A673 (cell line): ENCODE data around the gene SLC30A4.

ENCODE experiments used
- CTCF ChIP-seq: fragments of 300-800, 200-600 bp; sonication (generic); conservative IDR thresholded peaks from 2 replicates; pipeline ENCODE4 v1.5.1; 2017; ENCODE audit warnings: low read depth, mild to moderate bottlenecking, antibody characterized with exemption, low read length, moderate library complexity, mixed read lengths
- EZH2 ChIP-seq: fragments of 200-600 bp; sonication (generic); IDR thresholded peaks from 2 replicates; pipeline ENCODE4 v1.6.1; 2017; ENCODE audit warnings: borderline replicate concordance, low read depth, mild to moderate bottlenecking, mixed read lengths, antibody characterized with exemption, low read length; ENCODE audit not compliant: poor library complexity, severe bottlenecking

- no peak for TF ChIP-seq CTCF
- no peak for TF ChIP-seq EZH2
These were observed 87.2 kb downstream of the SLC30A4 start for GRCh38 chr15:45435124-45435903.
